Stomach (tissue), 9 donors: ENCODE measurements around the gene FAM222A. TPM values are rescaled to one million over a fixed set of nuclear protein-coding genes. Genes with fewer than 3 reads are reported as not detected.
A peak's percentile ranks its signal among the peaks of the same experiment; 100 is the strongest.

ENCODE experiments used
- DNase-seq, 2 donors: peaks; one replicate each; pipeline versions ENCODE4 v3.0.0 to v3.0.0-alpha.2; 2013 to 2019
- H3K27ac ChIP-seq, 5 donors: fragments of 200-600 bp in 4 of 5; sonication (generic) in 4 of 5; one replicate each; pipeline ENCODE4 v1.5.1; 2013 to 2019; ENCODE audit warnings: mild to moderate bottlenecking in 1 of 5, moderate library complexity in 1 of 5
- H3K27me3 ChIP-seq, 3 donors: fragments of 200-600 bp; sonication (generic); one replicate each; pipeline ENCODE4 v1.5.1; 2017 to 2019; ENCODE audit warnings: mixed run types in 1 of 3
- H3K36me3 ChIP-seq, 4 donors: fragments of 200-600 bp; sonication (generic); 1 replicate in 3 of 4; 2 replicates in 1 of 4; pipeline ENCODE4 v1.5.1; 2016 to 2019
- H3K4me1 ChIP-seq, 4 donors: fragments of 200-600 bp; sonication (generic); one replicate each; pipeline ENCODE4 v1.5.1; 2016 to 2019
- H3K4me3 ChIP-seq, 4 donors: fragments of 200-600 bp; sonication (generic) in 3 of 4; one replicate each; pipeline ENCODE4 v1.5.1; 2016 to 2019; ENCODE audit warnings: mild to moderate bottlenecking in 1 of 4
- H3K9me3 ChIP-seq, 4 donors: fragments of 200-600 bp; sonication (generic); one replicate each; pipeline ENCODE4 v1.5.1; 2016 to 2019
- EP300 ChIP-seq: sonication (generic); formaldehyde crosslinking; IDR thresholded peaks from one replicate; pipeline ENCODE4 v1.6.1; 2017; ENCODE audit warnings: antibody characterized with exemption
- POLR2A ChIP-seq, 4 donors: fragments of 450-650 bp; IDR thresholded peaks; one replicate each; pipeline ENCODE4 v1.6.1; 2016; ENCODE audit warnings: antibody characterized with exemption in 4 of 4, control low read depth in 2 of 4, mild to moderate bottlenecking in 1 of 4, moderate library complexity in 1 of 4
- POLR2AphosphoS5 ChIP-seq, 3 donors: sonication (generic); formaldehyde crosslinking; IDR thresholded peaks; one replicate each; pipeline ENCODE4 v1.6.1; 2016; ENCODE audit warnings: antibody characterized with exemption in 3 of 3
- WGBS, 5 donors: extraction: QIAGEN DNeasy Blood & Tissue Kit in 3 of 5; methylation state at CpG; one replicate each; pipeline versions ENCODE4 v1.1.5 to v1.1.7; 2013 to 2018; 5-methylcytosine and 5-hydroxymethylcytosine counted together
- intact Hi-C: fragments of 100-400 bp; cut with DNase I; formaldehyde crosslinking; loops from one replicate; pipeline ENCODE4 v1.15.1; 2023; ENCODE audit warnings: low total_unique reads
- polyA plus RNA-seq, 3 donors: library from polyadenylated mRNA; stranded (reverse); fragments of 200-250 nt; gene quantifications; one replicate each; pipeline ENCODE4 v1.2.3, GENCODE V29; 2013
- total RNA-seq, 5 donors: library from RNA; depleted of rRNA; stranded (reverse); fragments of >200 nt; gene quantifications; one replicate each; pipeline versions ENCODE4 v1.1.0 to v1.2.3, GENCODE V29; 2014 to 2016
- TF ChIP-seq, protein P1 (sequence below), 7 experiments: fragments of 450-650 bp in 4 of 7; fragments of 200-600 bp in 3 of 7; sonication (generic) in 3 of 7; IDR thresholded peaks; one replicate each; pipeline ENCODE4 v1.5.1; 2016 to 2019; ENCODE audit warnings: antibody characterized with exemption in 7 of 7, control low read depth in 2 of 7, mild to moderate bottlenecking in 1 of 7
- donor health status: healthy with polysubstance abuse.
- donor health status: Bipolar disorder and iron deficiency.
- donor health status: healthy.

The FAM222A gene
- total and polyA plus RNA-seq, 8 donors = 1.7 to 19.7 (median 4.5) TPM

DNA sequence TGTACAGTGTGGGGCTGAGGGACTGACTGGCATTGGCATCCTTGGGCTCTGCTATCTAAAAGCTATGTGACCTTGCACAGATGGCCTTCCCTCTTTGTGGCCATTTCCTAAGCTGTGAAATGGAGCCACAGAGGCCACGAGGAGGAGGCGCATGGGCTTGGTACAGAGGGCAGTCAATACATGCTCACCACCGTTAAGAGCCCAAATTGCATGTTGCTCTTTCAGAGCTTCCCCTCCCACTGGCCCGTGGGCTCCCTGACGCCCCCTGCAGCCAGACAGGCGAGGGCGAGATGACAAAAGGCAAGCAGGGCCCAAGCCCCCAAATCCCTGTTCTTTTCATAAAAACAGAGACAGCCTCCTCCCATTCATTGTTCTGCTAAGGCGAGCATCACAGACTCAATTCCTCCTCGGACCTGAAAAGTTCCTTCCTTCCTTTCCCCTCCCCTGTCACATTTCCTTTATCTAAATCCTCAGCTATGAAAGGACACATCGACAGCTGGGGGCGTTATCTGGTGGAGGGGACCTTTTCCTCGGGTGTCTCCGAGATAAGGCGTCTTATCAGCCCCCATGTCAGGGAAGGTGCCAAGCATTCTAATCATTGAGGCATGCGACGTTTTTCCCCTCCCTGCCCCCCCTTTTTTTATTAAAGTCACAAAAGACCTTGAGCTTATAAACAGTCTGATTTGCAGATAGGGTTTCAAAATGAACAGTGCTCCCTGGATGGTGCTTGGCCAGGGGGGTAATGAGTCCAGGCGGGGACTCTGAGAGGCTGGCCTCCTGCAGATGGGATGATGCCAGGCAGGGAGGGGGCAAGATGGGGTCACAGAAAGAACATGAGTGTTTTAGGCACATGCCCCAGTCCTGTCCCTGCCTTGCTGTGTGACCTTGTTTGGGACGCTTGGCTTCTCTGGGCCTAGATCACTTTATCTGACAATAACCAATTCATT, 26.4 kb downstream of the FAM222A start:
- 22 to 32% (median 27%) methylated on average over 18 of the region's 18 CpGs for WGBS, 5 donors
- H3K27me3 ChIP-seq = peaks cover 0 to 21% (median 0%) of the 10 kb centered on the region in 3 donors
- no peaks in the 10 kb centered on the region for H3K36me3 ChIP-seq
- intact Hi-C loops = no loop called here
- DNase-seq = peak in 1 of 2 donors; percentile 40
- H3K9me3 ChIP-seq = no peaks in the 10 kb centered on the region
- TF ChIP-seq, protein P1, sequence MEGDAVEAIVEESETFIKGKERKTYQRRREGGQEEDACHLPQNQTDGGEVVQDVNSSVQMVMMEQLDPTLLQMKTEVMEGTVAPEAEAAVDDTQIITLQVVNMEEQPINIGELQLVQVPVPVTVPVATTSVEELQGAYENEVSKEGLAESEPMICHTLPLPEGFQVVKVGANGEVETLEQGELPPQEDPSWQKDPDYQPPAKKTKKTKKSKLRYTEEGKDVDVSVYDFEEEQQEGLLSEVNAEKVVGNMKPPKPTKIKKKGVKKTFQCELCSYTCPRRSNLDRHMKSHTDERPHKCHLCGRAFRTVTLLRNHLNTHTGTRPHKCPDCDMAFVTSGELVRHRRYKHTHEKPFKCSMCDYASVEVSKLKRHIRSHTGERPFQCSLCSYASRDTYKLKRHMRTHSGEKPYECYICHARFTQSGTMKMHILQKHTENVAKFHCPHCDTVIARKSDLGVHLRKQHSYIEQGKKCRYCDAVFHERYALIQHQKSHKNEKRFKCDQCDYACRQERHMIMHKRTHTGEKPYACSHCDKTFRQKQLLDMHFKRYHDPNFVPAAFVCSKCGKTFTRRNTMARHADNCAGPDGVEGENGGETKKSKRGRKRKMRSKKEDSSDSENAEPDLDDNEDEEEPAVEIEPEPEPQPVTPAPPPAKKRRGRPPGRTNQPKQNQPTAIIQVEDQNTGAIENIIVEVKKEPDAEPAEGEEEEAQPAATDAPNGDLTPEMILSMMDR (IDR thresholded peaks at IDR 0.05) = no peak
- TF ChIP-seq POLR2AphosphoS5 (IDR thresholded peaks at IDR 0.05) = peak in 1 of 3 donors; percentile 62
- peak overlapping the region in 3 of 5 donors; percentile 10 to 33 (median 20) for H3K27ac ChIP-seq
- peaks cover 0 to 13% (median 7%) of the 10 kb centered on the region in 4 donors for H3K4me1 ChIP-seq
- H3K4me3 ChIP-seq = no peak overlapping the region

GRCh38 chr12:109740694-109741245, 27.1 kb downstream of the FAM222A start:
- H3K27ac ChIP-seq = peak overlapping the region in 2 of 5 donors; percentile 18
- peak in 1 of 2 donors; percentile 11 for DNase-seq
- intact Hi-C loops = no loop called here

GRCh38 chr12:109741286-109741969, 27.8 kb downstream of the FAM222A start:
- TF ChIP-seq EP300 = no peak
- TF ChIP-seq, protein P1 (IDR thresholded peaks at IDR 0.05) = no peak
- no peak for TF ChIP-seq POLR2AphosphoS5 (IDR thresholded peaks at IDR 0.05)
- no peak for TF ChIP-seq POLR2A (IDR thresholded peaks at IDR 0.05)
- Histone ChIP-seq H3K36me3 (no peaks in the 10 kb centered on the region), H3K9me3 (no peaks in the 10 kb centered on the region), H3K4me1 (peaks cover 0 to 15% (median 7%) of the 10 kb centered on the region in 4 donors), H3K27ac (no peak overlapping the region), H3K4me3 (no peak overlapping the region), H3K27me3 (peaks cover 0 to 7% (median 0%) of the 10 kb centered on the region in 3 donors)
- WGBS, 5 donors = 80 to 96% (median 89%) methylated on average over 2 to 4 of the region's 4 CpGs
- DNase-seq = peak in 1 of 2 donors; percentile 17
- intact Hi-C loops = no loop called here

More at GRCh38 chr12:109740694-109741245, 27.1 kb downstream of the FAM222A start:
- H3K4me1 ChIP-seq = peaks cover 0 to 15% (median 7%) of the 10 kb centered on the region in 4 donors
- H3K9me3 ChIP-seq = no peaks in the 10 kb centered on the region
- peaks cover 0 to 14% (median 0%) of the 10 kb centered on the region in 3 donors for H3K27me3 ChIP-seq
- 69 to 81% (median 74%) methylated on average over 10 of the region's 10 CpGs for WGBS, 5 donors
- TF ChIP-seq POLR2A (IDR thresholded peaks at IDR 0.05) (no peak), EP300 (no peak), POLR2AphosphoS5 (IDR thresholded peaks at IDR 0.05) (no peak)
- TF ChIP-seq, protein P1 (IDR thresholded peaks at IDR 0.05) = no peak
- no peaks in the 10 kb centered on the region for H3K36me3 ChIP-seq
- no peak overlapping the region for H3K4me3 ChIP-seq
